ENCODE measurements around the gene SESN1.

The SESN1 gene

GRCh38 chr6:109105681-109106080 lies 11.0 kb upstream of the SESN1 start:
- H2AFZ ChIP-seq (ENCODE audit: low read depth): no peak overlapping the region
- no peaks in the 10 kb centered on the region for H4K20me1 ChIP-seq (ENCODE audit: insufficient read depth)
- H3K36me3 ChIP-seq (ENCODE audit: insufficient read depth): no peaks in the 10 kb centered on the region
- H3K27ac ChIP-seq: no peak overlapping the region
- H3K4me1 ChIP-seq (ENCODE audit: low read depth, poor library complexity, severe bottlenecking): peaks cover 5% of the 10 kb centered on the region
- no peak for TF ChIP-seq CTCF (conservative IDR thresholded peaks at IDR 0.05; ENCODE audit: low read depth, low read length)
- no peak overlapping the region for H3K4me2 ChIP-seq
- no peak overlapping the region for H3K9ac ChIP-seq
- H3K4me3 ChIP-seq (IDR thresholded peaks at IDR 0.05; ENCODE audit: insufficient read depth, low read depth, low read length): no peak overlapping the region
- no peaks in the 10 kb centered on the region for H3K79me2 ChIP-seq (ENCODE audit: insufficient read depth, low read depth)
- no peaks in the 10 kb centered on the region for H3K27me3 ChIP-seq (ENCODE audit: insufficient read depth, low read depth)

- H2AFZ ChIP-seq (ENCODE audit: low read depth): no peak overlapping the region
- no peaks in the 10 kb centered on the region for H3K79me2 ChIP-seq (ENCODE audit: insufficient read depth, low read depth)
- H3K27me3 ChIP-seq (ENCODE audit: insufficient read depth, low read depth): no peaks in the 10 kb centered on the region
- no peaks in the 10 kb centered on the region for H4K20me1 ChIP-seq (ENCODE audit: insufficient read depth)
- H3K27ac ChIP-seq: no peak overlapping the region
- H3K4me3 ChIP-seq (IDR thresholded peaks at IDR 0.05; ENCODE audit: insufficient read depth, low read depth, low read length): no peak overlapping the region
- TF ChIP-seq CTCF (conservative IDR thresholded peaks at IDR 0.05; ENCODE audit: low read depth, low read length): no peak
- H3K9ac ChIP-seq: no peak overlapping the region
- no peak overlapping the region for H3K4me2 ChIP-seq
- H3K4me1 ChIP-seq (ENCODE audit: low read depth, poor library complexity, severe bottlenecking): peaks cover 5% of the 10 kb centered on the region
- no peaks in the 10 kb centered on the region for H3K36me3 ChIP-seq (ENCODE audit: insufficient read depth)
These were observed 9.9 kb upstream of the SESN1 start for GRCh38 chr6:109104512-109104911.

- H3K4me2 ChIP-seq: no peak overlapping the region
- H3K9ac ChIP-seq: no peak overlapping the region
These were observed 9.3 kb upstream of the SESN1 start for GRCh38 chr6:109103942-109104341.

GRCh38 chr6:109102762-109103161 lies 8.1 kb upstream of the SESN1 start:
- TF ChIP-seq CTCF (conservative IDR thresholded peaks at IDR 0.05; ENCODE audit: low read depth, low read length): no peak
- no peak overlapping the region for H3K4me2 ChIP-seq
- no peaks in the 10 kb centered on the region for H3K79me2 ChIP-seq (ENCODE audit: insufficient read depth, low read depth)

More at GRCh38 chr6:109103942-109104341, 9.3 kb upstream of the SESN1 start:
- TF ChIP-seq CTCF (conservative IDR thresholded peaks at IDR 0.05; ENCODE audit: low read depth, low read length): no peak
- H3K36me3 ChIP-seq (ENCODE audit: insufficient read depth): no peaks in the 10 kb centered on the region
- H3K27me3 ChIP-seq (ENCODE audit: insufficient read depth, low read depth): no peaks in the 10 kb centered on the region
- no peak overlapping the region for H3K27ac ChIP-seq
- no peak overlapping the region for H2AFZ ChIP-seq (ENCODE audit: low read depth)
- H3K4me3 ChIP-seq (IDR thresholded peaks at IDR 0.05; ENCODE audit: insufficient read depth, low read depth, low read length): no peak overlapping the region
- H4K20me1 ChIP-seq (ENCODE audit: insufficient read depth): no peaks in the 10 kb centered on the region
- no peaks in the 10 kb centered on the region for H3K79me2 ChIP-seq (ENCODE audit: insufficient read depth, low read depth)
- H3K4me1 ChIP-seq (ENCODE audit: low read depth, poor library complexity, severe bottlenecking): peaks cover 5% of the 10 kb centered on the region

More at GRCh38 chr6:109102762-109103161, 8.1 kb upstream of the SESN1 start:
- H3K9ac ChIP-seq: no peak overlapping the region
- no peak overlapping the region for H2AFZ ChIP-seq (ENCODE audit: low read depth)
- no peak overlapping the region for H3K27ac ChIP-seq
- no peak overlapping the region for H3K4me3 ChIP-seq (IDR thresholded peaks at IDR 0.05; ENCODE audit: insufficient read depth, low read depth, low read length)
- peaks cover 5% of the 10 kb centered on the region for H3K4me1 ChIP-seq (ENCODE audit: low read depth, poor library complexity, severe bottlenecking)
- H3K36me3 ChIP-seq (ENCODE audit: insufficient read depth): no peaks in the 10 kb centered on the region
- H4K20me1 ChIP-seq (ENCODE audit: insufficient read depth): no peaks in the 10 kb centered on the region
- no peaks in the 10 kb centered on the region for H3K27me3 ChIP-seq (ENCODE audit: insufficient read depth, low read depth)

Measured in KMS-11 (cell line).